K562 (cell line): ENCODE results near the gene ENDOV.

ENCODE experiments used
- ZNF639 ChIP-seq, 2 experiments: fragments of 200-800 bp in 1 of 2; sonication (Bioruptor generic) in 1 of 2; sonication (generic) in 1 of 2; formaldehyde crosslinking in 1 of 2; IDR thresholded peaks in 1 of 2; conservative IDR thresholded peaks in 1 of 2; 2 replicates each; pipeline versions ENCODE4 v1.5.0 to v1.6.1; 2016 to 2020; ENCODE audit warnings: missing compliant biosample characterization in 1 of 2, missing genetic modification characterization in 1 of 2, missing genetic modification reagents in 1 of 2
- TF ChIP-seq, protein P1 (sequence below): fragments of 250-450 bp; sonication (Bioruptor Pico); IDR thresholded peaks from 2 replicates; pipeline ENCODE4 v1.8.0; 2022; ENCODE audit warnings: inconsistent platforms, mild to moderate bottlenecking, moderate library complexity, borderline replicate concordance

GRCh38 chr17:80365983-80366382 lies 49.0 kb upstream of the ENDOV start:
- no peak for TF ChIP-seq ZNF639 (CRISPR knock-in tag; conservative IDR thresholded peaks at IDR 0.05 in 1 of 2, IDR thresholded peaks at IDR 0.05 in 1 of 2)
- TF ChIP-seq, protein P1, sequence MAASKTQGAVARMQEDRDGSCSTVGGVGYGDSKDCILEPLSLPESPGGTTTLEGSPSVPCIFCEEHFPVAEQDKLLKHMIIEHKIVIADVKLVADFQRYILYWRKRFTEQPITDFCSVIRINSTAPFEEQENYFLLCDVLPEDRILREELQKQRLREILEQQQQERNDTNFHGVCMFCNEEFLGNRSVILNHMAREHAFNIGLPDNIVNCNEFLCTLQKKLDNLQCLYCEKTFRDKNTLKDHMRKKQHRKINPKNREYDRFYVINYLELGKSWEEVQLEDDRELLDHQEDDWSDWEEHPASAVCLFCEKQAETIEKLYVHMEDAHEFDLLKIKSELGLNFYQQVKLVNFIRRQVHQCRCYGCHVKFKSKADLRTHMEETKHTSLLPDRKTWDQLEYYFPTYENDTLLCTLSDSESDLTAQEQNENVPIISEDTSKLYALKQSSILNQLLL, result no peak
